ENCODE data around the gene RNF144A.

Gene RNF144A

DNA sequence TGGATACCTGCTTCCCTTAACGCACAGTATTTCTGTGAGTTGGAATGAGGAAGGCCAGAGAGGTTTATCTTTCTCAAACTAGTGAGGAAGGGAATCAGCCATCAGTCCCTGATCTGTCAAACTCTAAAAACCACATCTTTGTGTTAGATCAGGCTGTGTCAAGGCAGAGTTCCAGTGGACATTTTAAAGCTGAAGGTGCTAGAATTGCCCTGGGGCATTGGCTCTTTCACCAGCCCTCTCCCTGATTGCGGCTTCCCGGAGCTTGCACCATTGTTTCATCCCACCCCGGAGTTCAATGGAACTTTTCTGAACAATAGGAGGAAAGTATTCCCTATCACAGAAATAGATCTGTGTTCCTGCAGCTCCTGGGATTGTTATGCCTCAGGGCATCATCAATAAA is 110.2 kb downstream of the RNF144A start:
- no peak for DNase-seq

DNA sequence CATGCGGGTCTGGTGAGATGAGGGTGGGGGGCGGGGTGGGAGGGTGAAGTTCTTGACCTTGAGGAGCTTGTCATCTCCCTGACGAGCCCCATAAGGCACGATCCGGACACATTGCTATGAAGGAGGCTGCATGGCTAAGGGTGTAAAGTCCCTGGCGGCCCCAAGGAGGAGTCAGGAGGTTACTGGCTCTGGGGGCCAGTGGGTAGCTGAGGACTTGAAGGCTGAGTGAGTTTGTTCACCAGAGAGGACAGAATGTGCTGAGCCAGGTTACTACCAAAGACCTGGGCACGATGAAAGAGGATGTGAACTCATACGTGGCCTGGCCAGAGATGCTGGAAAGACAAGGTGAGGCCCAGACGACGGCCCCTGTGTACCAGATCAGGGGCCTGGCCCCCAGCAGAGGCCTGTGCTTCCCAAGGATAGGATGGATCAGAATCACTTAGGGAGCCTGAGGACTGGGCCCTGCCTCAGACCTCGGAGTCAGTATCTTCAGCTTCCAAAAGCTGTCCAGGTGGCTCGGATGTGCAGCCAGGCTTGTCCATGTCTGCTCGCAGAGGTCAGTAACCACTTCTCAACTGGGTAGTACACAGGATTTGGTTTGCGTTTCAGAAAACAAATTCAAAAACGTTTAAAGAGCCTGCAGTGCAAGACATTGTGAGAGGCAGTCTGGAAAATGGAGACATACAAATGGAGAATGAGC is 110.9 kb downstream of the RNF144A start:
- no peak for DNase-seq

DNA sequence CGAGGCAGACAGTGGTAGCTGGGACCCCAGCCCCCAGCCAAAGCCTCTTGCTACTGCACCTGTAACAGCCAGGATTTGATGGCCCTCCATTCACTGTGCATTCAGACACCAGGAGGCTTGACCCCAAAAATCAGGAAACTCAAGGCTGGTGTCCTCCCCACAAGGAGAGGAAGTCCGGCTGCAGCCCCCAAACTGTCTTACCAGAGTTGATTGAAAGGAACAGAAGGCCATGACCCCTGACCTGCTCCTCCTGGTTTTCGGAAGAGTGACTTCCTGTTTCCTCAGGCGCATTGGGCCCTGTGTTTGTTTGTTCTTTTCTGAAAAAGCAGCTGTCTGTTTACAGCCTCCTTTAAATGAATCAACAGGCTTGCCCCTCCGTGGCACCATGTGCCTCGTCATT is 111.6 kb downstream of the RNF144A start:
- no peak for DNase-seq

DNA sequence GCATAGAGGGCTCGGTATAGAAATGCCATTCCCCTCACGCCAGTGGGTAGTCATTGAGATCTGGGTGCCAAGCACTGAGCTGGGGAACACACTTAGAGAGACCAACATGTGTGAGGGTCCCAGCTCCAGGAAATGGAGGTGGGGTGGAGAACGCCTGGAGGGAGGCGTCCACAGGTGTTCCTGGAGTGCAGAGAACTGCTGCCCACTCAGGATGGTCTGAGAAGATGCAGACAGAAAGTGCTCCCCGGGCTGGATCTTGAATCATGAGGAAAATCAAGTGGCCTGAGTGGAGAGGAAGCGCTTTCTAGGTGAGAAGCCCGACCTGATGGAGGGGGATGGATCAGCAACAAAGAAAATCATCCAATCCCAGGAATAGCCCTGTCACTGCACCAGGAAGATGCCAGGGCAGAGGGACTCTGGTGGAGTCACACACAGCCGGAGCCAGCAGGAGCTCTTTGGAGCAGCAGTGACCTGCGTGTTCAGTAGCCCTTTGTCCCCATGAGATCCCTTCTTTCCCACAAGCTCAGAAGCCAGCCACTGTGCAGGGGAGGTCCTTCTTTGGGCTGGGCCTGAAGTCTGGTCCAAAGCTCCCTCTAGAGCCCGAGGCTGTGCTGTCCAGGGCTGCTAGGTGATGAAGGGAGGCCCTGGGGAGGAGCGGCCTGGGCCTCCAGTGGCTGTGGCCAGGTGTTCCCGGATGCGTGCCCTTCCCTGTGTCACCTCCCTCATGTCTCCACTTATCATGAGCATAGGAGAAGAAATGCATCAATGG is 112.3 kb downstream of the RNF144A start:
- DNase-seq, result no peak

DNA sequence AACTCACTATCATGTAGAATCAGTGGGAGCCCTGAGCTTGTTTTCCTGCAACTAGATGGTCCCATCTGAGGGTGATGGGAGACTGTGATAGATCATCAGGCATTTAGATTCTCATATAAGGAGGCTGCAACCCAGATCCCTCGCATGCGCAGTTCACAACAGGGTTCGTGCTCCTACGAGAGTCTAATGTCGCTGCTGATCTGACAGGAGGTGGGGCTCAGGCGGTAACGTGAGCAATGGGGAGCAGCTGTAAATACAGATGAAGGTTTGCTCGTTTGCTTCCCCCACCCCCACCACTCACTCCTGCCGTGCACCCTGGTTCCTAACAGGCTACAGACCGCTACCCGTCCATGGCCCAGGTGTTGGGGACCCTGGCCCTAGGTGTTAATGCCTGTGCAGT is 113.6 kb downstream of the RNF144A start:
- DNase-seq, result no peak

DNA sequence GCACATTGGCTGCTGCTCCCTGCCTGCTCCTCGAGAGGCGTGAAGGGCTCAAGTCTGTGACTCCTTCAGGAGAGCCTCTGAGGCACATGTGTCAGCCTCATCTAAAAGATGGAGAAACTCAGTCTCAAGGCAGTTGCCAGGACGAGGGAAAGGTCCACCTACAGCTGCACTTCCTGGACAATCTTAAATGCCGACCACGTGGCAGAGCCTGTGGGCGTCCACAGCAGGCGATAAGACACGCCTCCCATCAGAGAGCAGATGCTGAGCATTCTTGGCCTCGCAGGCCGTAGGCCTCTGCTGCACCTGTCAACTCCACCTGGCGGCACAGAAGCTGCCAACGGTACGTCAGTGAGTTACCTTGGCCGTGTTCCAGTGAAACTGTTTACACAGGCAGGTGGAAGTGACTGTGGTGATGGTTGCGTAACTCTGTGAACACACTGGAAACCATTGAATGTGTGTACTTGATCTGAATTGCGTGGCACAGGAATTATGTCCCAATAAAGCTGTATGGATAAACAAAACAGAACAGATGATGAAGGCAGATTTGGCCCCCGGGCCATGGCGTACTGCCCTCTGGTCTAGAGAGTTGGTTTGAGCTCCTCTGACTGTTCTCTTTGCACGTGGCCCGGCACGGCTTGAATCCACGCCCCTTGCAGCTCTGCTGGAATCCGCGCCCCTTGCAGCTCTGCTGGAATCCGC is 114.5 kb downstream of the RNF144A start:
- DNase-seq, result peak; percentile 42

DNA sequence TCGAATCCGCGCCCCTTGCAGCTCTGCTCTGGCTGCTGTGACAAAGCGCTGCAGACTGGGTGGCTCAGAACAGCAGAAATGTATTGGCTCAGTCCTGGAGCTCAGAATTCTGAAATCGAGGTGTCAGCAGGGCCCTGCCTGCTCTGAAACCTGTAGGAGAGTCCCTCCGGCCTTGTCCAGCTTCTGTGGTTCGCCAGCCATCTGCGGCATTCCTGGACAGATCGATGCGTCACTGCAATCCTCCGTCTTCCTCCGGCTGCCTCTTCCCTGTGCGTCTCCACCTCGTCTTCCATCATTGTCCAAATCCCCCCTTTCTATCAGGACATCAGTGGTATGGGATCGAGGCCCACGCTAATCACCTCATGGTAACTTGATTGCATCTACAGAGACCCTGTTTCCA is 115.2 kb downstream of the RNF144A start:
- no peak for DNase-seq

DNA sequence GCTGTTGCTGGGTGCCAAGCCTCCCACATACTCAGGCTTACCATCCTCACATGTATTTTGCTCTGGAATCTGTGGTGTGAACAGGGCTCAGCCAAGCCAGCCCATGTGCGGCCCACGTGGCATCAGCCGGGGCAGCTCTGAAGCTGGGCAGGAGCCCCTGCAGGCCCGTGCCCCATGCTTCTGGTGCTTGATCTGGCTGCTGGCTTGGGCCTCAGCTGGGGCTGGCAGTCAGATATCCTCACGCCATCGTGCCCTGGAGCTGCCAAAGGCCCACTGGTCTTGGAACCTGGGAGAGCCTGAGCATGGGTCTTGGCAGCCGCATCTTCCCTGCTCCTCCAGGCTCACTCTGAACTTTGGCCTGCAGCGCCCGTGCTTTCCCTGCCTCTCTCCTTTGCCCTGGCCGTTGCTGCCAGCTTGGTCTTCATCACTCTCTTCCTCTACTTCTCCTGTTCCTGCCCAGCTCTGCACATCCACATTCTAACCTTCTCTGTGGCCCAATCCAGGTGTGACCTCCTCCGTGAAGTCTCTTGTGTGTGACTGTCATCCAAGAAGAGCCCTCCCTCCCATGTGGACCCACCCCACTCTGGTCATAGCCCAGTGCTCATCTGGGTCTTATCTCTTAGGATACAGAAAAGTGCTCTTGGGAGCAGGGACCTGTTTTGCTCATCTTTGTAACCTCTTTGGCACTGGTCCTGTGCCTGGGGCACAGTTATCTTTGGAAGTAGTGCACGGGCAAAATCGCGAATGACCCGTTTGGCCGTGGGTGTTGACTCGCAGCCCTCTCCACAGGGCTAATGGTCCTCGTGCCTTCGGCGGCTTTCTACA is 116.1 kb downstream of the RNF144A start:
- DNase-seq, result no peak

DNA sequence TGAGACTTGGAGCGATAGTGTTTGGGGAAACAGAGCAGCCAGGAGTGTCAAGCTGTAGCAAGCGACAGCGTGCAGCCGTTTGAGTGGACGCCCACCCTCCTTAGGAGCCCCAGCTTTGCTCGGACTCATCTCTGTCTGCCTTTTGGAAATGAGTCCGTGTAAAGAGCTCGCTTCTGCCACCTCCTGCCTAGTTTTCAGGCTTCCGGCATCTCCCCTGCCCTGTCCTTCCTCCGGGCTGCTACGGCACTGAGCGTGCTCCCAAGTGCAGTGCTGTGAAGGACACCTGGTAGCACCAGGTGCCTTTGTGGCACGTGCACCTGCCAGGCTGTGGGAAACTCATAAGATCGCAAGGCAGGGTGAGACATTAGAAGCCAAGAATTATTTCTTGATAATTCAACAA is 117.1 kb downstream of the RNF144A start:
- DNase-seq, result no peak

DNA sequence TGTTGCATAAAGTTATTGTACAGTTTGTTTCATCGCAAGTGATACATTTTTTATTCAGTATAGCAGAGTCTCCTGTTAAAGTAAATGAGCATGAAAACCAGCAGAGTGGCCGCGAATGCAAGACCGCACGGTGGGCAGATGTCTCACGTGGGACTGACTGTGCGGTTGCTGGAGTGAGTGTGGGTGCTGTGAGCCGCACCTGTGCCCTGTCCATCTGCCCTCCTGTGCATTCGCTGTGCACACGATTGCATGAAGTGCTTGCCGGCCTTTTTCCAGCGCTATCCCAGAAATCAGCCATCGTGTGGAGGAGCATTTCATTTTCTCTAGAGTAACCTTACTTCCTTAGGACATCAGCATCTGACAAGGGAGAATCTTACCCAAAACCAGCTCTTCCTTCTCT is 118.7 kb downstream of the RNF144A start:
- DNase-seq, result no peak

DNA sequence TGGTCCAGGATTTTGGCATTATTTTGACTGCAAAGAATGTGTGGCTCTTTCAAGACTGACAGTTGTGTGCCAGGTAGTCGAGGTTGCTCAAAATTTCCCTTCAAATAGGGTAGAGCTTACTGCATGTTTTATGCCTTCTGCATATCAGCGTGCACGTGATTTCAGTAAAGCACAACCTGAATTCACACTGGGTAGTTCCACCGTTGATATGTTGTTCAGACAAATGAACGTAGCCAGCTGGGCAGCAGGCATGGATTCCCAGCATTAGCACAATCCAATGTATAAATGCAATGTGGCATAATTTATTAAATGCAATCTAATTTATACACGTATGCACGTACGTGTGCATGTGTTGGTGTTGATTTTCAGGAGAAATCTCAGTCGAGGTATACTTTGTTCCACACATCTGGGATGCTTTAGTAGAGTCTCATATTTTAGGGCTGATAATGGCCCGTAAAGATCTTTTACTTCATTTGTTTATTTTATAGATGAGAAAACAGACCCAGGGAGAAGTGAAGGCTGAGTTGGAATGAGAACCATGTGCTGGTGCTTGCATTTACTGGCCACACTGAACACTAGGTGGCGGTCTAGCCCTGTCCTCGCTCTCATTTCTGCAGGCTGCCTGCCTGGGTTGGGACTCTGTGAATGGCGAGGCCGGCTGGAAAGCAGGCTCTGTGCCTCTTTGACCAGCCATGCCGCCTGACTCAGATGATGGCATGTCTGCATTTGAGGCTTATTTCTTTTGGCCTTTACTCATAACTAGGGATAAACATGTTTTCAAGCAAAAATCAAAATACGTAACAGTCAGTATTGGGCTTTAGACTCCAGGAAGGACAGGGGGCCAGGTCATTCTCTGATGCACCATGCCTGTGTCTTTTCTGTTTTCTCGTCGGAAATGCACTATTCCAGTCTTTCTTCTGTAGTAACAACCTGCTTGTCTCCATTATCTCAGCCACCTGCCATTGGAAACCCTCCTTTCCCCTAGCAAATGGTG is 120.4 kb downstream of the RNF144A start:
- DNase-seq, result peak; percentile 24

DNA sequence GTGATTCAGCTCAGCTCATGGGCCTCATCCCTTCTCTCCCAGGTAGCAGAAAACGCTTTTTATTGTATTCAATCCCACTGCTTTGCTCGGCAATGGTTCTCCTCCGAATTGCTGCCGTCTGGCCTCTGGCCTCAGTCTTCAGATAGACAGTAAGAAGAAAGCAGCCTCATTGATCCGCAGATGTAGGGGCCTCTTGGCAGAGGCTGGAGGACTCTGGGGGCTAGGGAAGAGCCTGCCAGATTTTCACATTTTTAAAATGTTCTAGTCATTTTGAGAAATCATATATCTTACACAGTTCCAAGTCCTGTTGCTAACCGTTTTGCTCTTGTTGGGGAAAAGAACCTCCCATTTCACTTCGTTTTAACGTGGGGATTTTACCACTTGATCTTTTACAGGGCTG is 123.3 kb downstream of the RNF144A start:
- no peak for DNase-seq

DNA sequence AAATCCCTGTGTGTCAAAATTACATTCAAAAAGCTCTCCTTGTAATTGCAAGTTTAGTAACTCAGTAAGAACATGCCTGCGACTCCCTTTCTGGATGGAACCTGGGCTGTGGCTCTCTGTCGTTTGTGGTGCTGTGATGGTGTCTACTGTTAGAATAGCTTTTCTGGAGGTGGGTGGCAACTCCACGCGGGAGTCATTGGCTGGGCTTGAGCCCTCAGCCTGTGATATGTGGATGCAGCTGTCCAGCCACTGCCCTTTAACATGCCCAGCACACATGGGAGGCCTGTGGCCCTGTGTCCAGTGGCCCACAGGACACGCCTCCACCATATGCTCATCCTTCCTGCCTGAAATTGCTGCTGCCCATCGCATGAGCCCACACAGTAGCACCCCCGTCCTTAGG is 124.2 kb downstream of the RNF144A start:
- DNase-seq, result no peak

DNA sequence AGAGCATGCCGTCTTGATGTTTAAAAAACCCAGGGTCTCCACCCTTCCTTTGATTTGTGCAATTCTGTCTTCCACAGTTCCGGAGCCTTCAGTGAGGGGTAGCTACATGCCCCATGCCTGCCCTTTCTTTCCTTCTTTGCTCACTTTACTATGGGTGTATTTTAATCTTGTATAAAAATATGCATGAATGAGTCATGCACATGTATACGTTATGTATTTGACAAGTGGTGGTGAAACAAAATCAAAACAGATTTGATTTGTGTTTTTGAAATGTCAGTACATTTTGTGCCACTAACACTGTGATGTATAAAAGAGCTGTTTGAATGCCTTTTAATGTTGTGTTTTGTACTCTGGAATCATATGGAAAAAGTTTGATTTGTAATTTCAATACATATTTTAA is 126.5 kb downstream of the RNF144A start:
- DNase-seq, result no peak

DNA sequence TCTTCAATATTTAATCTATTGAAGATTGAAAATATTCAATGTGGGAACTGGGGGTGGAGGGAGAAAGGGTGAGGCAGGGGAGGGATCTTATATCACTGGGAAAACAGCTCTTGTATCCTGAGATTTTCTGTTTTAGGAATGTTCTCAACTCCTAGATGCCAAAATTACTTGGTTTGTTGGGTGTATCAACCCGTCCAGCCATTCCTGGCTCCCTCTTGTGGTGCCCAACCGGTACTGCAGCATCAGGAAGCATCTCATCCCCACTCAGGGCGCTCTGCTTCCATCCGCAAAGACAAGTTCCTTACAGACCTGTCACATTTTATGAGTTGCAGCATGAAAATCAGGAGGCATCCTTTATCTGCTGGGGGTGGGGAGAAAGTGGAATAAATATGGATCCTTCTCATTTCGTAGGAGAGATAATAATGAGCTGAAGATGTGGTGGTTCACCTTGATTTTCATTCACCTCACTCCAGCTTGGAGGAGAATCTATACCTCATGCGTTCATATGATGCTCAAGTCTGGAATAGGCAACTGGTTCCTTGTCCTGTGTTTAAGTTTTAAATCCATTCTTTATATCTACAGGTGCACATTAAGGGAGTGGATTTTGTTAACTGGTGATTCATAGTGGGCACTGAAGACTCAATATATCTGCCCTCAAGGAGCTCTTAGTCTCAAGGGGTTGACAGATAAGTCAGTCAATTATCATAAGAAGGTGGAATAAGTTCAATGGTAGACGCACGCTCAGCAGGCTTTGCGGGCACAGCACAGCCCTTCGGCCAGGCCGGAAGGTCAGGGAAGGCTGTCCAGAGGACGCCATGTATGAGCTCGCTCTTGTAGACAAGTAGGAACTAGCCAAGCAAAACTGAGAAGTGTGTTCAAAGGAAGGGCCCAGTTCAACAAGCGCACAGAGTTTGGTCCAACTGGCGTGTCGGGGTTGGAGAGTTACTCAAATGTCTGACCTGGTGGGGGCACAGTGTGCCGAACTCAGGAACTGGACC is 127.3 kb downstream of the RNF144A start:
- peak; percentile 40 for DNase-seq

DNA sequence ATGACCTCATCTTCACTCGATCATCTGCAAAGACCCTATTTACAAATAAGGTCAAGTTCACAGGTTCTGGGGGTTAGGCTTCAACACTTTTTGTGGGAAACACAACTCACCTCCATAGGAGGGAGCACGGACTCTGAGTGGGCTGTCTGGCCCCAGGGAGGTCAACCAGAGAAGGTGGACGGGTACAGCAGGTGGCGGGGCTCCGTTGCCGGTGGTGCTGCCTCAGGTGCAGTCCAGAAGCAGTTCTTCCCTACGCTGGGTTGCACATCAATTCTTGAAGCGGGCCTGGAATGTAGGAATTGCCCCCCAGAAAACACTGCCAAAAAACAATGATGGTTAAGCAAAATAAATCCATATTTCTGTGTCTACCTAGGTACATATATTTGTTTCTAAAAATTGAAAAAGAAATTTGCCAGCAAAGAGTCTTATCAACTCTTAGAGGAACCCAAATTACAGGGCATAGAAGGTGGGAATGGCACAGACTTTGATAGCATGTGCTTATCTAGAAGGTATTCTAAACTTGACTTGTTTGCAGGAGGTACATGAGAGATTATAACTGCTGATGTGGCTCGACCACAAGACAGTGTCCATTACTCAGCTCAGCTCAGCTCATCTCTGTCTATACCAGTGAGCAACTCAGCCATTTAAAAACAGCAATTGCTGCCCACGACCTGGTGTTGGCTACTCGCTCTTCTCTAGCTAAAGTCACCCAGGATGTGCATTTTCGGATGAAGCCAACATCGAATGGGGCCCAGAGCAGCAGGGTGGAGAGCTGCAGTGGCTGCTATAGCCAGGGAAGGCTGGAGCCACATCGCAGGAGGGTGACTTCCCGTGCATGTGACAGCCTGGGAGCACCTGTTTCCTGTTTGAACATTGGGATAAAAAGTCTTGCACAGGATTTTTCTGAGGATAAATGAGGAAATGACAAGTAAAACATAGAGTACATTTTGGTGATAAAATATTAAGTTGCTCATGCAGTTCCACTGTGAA is 128.7 kb downstream of the RNF144A start:
- DNase-seq, result no peak

DNA sequence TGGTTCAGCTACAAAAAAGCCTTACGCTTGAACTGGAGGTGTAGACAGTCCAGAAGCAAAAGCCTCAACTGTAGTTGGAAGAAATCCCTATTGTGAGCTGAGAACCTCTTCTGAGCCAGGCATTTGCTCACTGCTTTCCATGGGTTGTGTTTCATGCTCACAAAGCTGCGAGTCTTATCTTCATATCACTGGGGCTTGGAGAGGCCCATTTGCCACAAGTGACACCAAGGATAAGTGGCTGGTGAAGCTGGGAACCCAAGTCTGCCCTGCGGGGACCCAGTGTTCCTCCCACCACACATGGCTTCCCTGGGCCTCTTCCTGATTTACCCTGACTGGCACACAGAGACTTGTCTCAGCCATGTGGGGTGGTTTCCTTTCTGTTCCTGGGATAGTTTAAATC is 130.4 kb downstream of the RNF144A start:
- no peak for DNase-seq

DNA sequence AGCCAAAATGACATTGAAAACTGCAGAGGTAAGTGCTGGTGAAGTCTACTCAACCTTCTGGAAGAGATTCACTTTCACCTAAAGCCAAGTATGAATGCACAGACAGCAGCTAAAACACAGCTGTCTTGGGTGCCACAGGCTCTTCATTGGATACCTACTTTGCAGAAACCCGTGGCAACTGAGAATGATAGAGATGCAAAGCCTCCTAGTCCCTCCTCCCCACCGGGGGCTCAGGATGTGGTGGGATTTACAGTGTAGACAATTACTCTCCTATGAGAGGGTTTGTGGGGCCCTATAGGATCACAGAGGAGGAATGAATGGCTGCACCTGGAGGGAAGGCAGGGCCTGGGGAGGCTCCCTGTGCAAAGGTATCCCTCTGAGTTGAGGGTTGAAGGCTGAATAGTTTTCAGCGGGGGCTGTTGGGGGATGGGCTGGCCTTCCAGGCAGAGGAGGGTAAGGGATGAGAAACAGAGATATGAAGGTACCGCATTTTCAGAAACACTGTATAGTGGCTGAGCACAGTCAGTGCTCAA is 131.6 kb downstream of the RNF144A start:
- no peak for DNase-seq

DNA sequence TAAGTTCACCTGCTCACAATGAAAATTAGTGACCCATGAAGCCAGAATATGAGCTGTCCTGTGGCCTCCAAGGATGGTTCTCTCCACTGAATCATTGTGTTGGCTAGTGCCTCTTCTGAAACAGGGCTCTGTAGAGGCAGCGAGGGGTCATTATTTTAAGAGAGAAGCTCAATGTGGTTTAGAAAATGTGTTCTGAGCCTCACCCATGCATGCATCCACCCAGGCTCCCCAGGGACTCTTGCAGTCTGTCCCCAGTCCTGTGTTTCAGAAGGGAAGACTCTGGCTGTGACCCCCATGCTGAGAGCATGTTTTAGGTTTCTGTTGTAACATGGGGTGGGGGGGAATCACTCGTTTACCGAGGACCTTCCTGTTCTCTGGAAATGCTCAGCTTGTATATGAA is 135.2 kb downstream of the RNF144A start:
- DNase-seq, result no peak

Data from activated CD4-positive, alpha-beta T cell treated with anti-CD3 and anti-CD28 coated beads for 1 hour (primary cell).